Ishikawa (cell line): Measurements from ENCODE around the gene CST7.

Experiments used
- CREB1 ChIP-seq: IDR thresholded peaks from 2 replicates; pipeline ENCODE4 v1.6.1; 2012; ENCODE audit warnings: low read depth
- RAD21 ChIP-seq: IDR thresholded peaks from 2 replicates; pipeline ENCODE4 v1.6.1; 2012; ENCODE audit warnings: low read depth

GRCh38 chr20:24915440-24915839 lies 33.6 kb upstream of the CST7 start:
- TF ChIP-seq CREB1 (no peak), RAD21 (no peak)
